HEK293 (cell line): Measurements from ENCODE around the gene MFSD2A.

Experiments
- MEIS1 ChIP-seq: sonication (generic); formaldehyde crosslinking; IDR thresholded peaks from 2 replicates; pipeline ENCODE4 v1.8.1; 2022; ENCODE audit warnings: missing genetic modification reagents, mild to moderate bottlenecking, borderline replicate concordance
- PRDM1 ChIP-seq: fragments of 450-650 bp; formaldehyde crosslinking; IDR thresholded peaks from 2 replicates; pipeline ENCODE4; 2016; ENCODE audit warnings: missing biosample characterization, missing genetic modification characterization
- ZFHX2 ChIP-seq: fragments of 450-650 bp; formaldehyde crosslinking; conservative IDR thresholded peaks from 2 replicates; pipeline ENCODE4 v1.5.1; 2016; ENCODE audit warnings: missing biosample characterization, missing genetic modification characterization
- ZNF610 ChIP-seq: fragments of 450-650 bp; formaldehyde crosslinking; IDR thresholded peaks from 2 replicates; pipeline ENCODE4 v1.5.1; 2016; ENCODE audit warnings: missing biosample characterization, missing genetic modification characterization, borderline replicate concordance
- TF ChIP-seq, protein P1 (sequence below): fragments of 450-650 bp; formaldehyde crosslinking; IDR thresholded peaks from 2 replicates; pipeline ENCODE4 v1.5.1; 2016; ENCODE audit warnings: missing biosample characterization, missing genetic modification characterization
- TF ChIP-seq, protein P2 (sequence below): fragments of 450-650 bp; formaldehyde crosslinking; IDR thresholded peaks from 2 replicates; pipeline ENCODE4 v1.5.1; 2016; ENCODE audit warnings: missing biosample characterization, missing genetic modification characterization
- TF ChIP-seq, protein P3 (sequence below): IDR thresholded peaks from 2 replicates; pipeline ENCODE4 v1.6.1; 2011; ENCODE audit warnings: mild to moderate bottlenecking, low read depth, low read length, borderline replicate concordance
- TF ChIP-seq, protein P4 (sequence below): fragments of 450-650 bp; formaldehyde crosslinking; IDR thresholded peaks from 2 replicates; pipeline ENCODE4 v1.5.1; 2016; ENCODE audit warnings: missing biosample characterization, missing genetic modification characterization
- TF ChIP-seq, protein P5 (sequence below): fragments of 450-650 bp; IDR thresholded peaks from 2 replicates; pipeline ENCODE4 v1.5.1; 2018; ENCODE audit warnings: missing biosample characterization, mild to moderate bottlenecking, missing genetic modification characterization

DNA sequence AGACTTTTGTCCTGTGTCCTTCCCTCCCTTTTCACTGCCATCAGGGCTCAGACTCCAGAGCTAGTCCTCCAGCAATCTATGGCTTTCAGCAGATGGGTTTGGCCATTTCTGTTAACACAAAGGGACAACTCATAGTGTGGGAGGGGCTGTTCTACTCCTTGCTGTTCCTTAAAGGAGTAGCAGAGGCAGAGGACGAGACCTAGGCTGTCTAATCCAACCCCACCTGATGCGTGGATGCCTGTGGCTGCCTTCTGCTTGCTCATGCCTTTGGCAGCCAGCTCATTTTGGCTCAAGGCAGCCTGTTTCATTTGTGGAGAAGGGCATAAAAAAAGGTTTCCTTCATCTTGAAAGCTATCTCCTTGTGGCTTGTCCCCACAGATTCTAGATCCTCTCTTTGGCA is 27.0 kb downstream of the MFSD2A start:
- TF ChIP-seq, protein P1, sequence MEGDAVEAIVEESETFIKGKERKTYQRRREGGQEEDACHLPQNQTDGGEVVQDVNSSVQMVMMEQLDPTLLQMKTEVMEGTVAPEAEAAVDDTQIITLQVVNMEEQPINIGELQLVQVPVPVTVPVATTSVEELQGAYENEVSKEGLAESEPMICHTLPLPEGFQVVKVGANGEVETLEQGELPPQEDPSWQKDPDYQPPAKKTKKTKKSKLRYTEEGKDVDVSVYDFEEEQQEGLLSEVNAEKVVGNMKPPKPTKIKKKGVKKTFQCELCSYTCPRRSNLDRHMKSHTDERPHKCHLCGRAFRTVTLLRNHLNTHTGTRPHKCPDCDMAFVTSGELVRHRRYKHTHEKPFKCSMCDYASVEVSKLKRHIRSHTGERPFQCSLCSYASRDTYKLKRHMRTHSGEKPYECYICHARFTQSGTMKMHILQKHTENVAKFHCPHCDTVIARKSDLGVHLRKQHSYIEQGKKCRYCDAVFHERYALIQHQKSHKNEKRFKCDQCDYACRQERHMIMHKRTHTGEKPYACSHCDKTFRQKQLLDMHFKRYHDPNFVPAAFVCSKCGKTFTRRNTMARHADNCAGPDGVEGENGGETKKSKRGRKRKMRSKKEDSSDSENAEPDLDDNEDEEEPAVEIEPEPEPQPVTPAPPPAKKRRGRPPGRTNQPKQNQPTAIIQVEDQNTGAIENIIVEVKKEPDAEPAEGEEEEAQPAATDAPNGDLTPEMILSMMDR (tag by site-specific recombination): no peak
- TF ChIP-seq PRDM1 (tag by site-specific recombination) (no peak), ZFHX2 (tag by site-specific recombination) (no peak), MEIS1 (CRISPR knock-in tag) (no peak), ZNF610 (tag by site-specific recombination) (no peak)
- TF ChIP-seq, protein P2, sequence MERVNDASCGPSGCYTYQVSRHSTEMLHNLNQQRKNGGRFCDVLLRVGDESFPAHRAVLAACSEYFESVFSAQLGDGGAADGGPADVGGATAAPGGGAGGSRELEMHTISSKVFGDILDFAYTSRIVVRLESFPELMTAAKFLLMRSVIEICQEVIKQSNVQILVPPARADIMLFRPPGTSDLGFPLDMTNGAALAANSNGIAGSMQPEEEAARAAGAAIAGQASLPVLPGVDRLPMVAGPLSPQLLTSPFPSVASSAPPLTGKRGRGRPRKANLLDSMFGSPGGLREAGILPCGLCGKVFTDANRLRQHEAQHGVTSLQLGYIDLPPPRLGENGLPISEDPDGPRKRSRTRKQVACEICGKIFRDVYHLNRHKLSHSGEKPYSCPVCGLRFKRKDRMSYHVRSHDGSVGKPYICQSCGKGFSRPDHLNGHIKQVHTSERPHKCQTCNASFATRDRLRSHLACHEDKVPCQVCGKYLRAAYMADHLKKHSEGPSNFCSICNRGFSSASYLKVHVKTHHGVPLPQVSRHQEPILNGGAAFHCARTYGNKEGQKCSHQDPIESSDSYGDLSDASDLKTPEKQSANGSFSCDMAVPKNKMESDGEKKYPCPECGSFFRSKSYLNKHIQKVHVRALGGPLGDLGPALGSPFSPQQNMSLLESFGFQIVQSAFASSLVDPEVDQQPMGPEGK: no peak
- TF ChIP-seq, protein P3, sequence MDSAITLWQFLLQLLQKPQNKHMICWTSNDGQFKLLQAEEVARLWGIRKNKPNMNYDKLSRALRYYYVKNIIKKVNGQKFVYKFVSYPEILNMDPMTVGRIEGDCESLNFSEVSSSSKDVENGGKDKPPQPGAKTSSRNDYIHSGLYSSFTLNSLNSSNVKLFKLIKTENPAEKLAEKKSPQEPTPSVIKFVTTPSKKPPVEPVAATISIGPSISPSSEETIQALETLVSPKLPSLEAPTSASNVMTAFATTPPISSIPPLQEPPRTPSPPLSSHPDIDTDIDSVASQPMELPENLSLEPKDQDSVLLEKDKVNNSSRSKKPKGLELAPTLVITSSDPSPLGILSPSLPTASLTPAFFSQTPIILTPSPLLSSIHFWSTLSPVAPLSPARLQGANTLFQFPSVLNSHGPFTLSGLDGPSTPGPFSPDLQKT: no peak
- TF ChIP-seq, protein P4, sequence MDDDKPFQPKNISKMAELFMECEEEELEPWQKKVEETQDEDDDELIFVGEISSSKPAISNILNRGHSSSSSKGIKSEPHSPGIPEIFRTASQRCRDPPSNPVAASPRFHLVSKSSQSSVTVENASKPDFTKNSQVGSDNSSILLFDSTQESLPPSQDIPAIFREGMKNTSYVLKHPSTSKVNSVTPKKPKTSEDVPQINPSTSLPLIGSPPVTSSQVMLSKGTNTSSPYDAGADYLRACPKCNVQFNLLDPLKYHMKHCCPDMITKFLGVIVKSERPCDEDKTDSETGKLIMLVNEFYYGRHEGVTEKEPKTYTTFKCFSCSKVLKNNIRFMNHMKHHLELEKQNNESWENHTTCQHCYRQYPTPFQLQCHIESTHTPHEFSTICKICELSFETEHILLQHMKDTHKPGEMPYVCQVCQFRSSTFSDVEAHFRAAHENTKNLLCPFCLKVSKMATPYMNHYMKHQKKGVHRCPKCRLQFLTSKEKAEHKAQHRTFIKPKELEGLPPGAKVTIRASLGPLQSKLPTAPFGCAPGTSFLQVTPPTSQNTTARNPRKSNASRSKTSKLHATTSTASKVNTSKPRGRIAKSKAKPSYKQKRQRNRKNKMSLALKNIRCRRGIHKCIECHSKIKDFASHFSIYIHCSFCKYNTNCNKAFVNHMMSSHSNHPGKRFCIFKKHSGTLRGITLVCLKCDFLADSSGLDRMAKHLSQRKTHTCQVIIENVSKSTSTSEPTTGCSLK (tag by site-specific recombination): no peak
- TF ChIP-seq, protein P5, sequence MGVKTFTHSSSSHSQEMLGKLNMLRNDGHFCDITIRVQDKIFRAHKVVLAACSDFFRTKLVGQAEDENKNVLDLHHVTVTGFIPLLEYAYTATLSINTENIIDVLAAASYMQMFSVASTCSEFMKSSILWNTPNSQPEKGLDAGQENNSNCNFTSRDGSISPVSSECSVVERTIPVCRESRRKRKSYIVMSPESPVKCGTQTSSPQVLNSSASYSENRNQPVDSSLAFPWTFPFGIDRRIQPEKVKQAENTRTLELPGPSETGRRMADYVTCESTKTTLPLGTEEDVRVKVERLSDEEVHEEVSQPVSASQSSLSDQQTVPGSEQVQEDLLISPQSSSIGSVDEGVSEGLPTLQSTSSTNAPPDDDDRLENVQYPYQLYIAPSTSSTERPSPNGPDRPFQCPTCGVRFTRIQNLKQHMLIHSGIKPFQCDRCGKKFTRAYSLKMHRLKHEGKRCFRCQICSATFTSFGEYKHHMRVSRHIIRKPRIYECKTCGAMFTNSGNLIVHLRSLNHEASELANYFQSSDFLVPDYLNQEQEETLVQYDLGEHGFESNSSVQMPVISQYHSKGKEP: no peak
